Upper lobe of left lung (tissue), 6 donors: ENCODE measurements around the gene RNPS1. TPM values are rescaled to one million over a fixed set of nuclear protein-coding genes. Genes with fewer than 3 reads are reported as not detected.

Source experiments
- ATAC-seq, 2 donors: fragments of 200-7000 bp; cut with Tn5 transposase; one replicate each; pipeline ENCODE4 v1.9.1; 2022; ENCODE audit warnings: mild to moderate bottlenecking in 2 of 2, moderate library complexity in 2 of 2; ENCODE audit not compliant: low FRiP score in 2 of 2
- DNase-seq, 2 donors: peaks; one replicate each; pipeline ENCODE4 v3.0.0-alpha.2; 2019 to 2020
- H3K27ac ChIP-seq, 4 donors: fragments of 200-600 bp; sonication (generic); one replicate each; pipeline ENCODE4 v1.5.1; 2016 to 2019
- H3K27me3 ChIP-seq, 4 donors: fragments of 200-600 bp; sonication (generic); one replicate each; pipeline ENCODE4 v1.5.1; 2017 to 2019
- H3K36me3 ChIP-seq, 4 donors: fragments of 200-600 bp; sonication (generic); one replicate each; pipeline ENCODE4 v1.5.1; 2016 to 2019
- H3K4me1 ChIP-seq, 4 donors: fragments of 200-600 bp; sonication (generic); one replicate each; pipeline ENCODE4 v1.5.1; 2018 to 2019
- H3K4me3 ChIP-seq, 4 donors: fragments of 200-600 bp; sonication (generic); one replicate each; pipeline ENCODE4 v1.5.1; 2017 to 2019; ENCODE audit warnings: mild to moderate bottlenecking in 2 of 4, moderate library complexity in 1 of 4
- H3K9me3 ChIP-seq, 4 donors: fragments of 200-600 bp; sonication (generic); one replicate each; pipeline ENCODE4 v1.5.1; 2018 to 2019
- EP300 ChIP-seq, 4 donors: sonication (generic); formaldehyde crosslinking; IDR thresholded peaks; one replicate each; pipeline ENCODE4 v1.5.1; 2017; ENCODE audit warnings: antibody characterized with exemption in 4 of 4, control low read depth in 2 of 4
- POLR2A ChIP-seq, 4 donors: fragments of 450-650 bp; IDR thresholded peaks; one replicate each; pipeline ENCODE4 v1.5.1; 2016 to 2017; ENCODE audit warnings: antibody characterized with exemption in 4 of 4, mild to moderate bottlenecking in 2 of 4
- POLR2AphosphoS5 ChIP-seq, 2 donors: sonication (generic); formaldehyde crosslinking; IDR thresholded peaks; one replicate each; pipeline ENCODE4 v1.5.1; 2017; ENCODE audit warnings: antibody characterized with exemption in 2 of 2
- WGBS, 2 donors: methylation state at CpG; one replicate each; pipeline ENCODE4 v1.1.5; 2017 to 2018; 5-methylcytosine and 5-hydroxymethylcytosine counted together
- total RNA-seq, 6 donors: library from RNA; depleted of rRNA in 4 of 6; stranded (reverse); fragments of >200 nt in 4 of 6; gene quantifications; one replicate each; pipeline versions ENCODE4 v1.1.0 to v1.2.1, GENCODE V29; 2016 to 2021
- TF ChIP-seq, protein P1 (sequence below), 6 experiments: fragments of 450-650 bp in 4 of 6; fragments of 200-600 bp in 2 of 6; sonication (generic) in 2 of 6; IDR thresholded peaks; one replicate each; pipeline ENCODE4 v1.5.1; 2016 to 2019; ENCODE audit warnings: antibody characterized with exemption in 6 of 6
- donor health status: DM: no; HTN: no; CAD: no; lungs with moderate emphysema.
- donor health status: DM: no; HTN: yes; CAD: no; lungs with severe emphysema.

Gene RNPS1
- total RNA-seq, 6 donors from 2014 or later = 92.2 to 142 (median 114) TPM

DNA sequence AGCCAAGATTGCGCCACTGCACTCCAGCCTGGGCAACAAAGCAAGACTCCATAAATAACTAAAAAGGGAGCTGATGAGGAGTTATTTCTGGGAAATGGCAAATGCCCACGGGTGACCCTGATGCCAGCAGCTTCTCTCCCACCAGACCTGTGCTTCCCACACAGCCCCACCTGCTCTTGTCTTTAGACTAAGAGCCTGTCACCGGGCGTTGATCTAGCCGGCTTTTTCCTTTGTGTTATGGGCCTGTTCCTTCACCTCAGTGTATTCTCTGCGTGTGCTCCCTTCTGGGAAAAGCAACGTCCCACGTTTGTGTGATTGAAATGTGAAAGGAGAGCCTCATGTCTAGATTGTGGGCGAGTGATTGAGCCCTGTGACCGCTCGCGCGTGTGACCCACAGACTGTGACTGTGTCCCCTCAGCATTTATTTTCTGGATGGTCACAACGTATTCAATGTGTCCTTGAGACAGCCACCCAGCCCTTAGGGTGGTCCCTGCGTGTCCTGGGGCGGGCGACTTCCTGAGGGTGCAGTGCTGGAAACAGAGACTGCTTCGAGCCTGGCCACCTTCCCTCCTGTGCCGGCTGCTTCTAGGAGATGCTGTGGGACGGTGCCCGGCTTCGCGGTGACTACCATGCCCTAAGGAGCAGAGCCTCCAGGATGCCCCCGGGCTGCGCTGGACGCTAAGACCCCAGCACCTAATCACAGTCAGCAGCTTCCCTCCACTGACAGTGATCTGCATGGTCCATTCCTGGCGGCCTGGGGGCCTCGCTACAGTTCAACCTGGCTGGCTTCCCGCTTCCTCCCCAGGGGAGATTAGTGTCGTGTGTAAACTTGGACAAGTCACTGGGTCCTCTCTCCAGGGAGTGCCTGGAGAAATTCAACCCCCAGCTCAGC, 7.8 kb upstream of the RNPS1 start:
- H3K4me3 ChIP-seq = no peak overlapping the region
- no peaks in the 10 kb centered on the region for H3K27me3 ChIP-seq
- TF ChIP-seq POLR2A (IDR thresholded peaks at IDR 0.05) (peak in 1 of 4 donors; percentile 20), EP300 (IDR thresholded peaks at IDR 0.05) (no peak), POLR2AphosphoS5 (IDR thresholded peaks at IDR 0.05) (no peak)
- TF ChIP-seq, protein P1, sequence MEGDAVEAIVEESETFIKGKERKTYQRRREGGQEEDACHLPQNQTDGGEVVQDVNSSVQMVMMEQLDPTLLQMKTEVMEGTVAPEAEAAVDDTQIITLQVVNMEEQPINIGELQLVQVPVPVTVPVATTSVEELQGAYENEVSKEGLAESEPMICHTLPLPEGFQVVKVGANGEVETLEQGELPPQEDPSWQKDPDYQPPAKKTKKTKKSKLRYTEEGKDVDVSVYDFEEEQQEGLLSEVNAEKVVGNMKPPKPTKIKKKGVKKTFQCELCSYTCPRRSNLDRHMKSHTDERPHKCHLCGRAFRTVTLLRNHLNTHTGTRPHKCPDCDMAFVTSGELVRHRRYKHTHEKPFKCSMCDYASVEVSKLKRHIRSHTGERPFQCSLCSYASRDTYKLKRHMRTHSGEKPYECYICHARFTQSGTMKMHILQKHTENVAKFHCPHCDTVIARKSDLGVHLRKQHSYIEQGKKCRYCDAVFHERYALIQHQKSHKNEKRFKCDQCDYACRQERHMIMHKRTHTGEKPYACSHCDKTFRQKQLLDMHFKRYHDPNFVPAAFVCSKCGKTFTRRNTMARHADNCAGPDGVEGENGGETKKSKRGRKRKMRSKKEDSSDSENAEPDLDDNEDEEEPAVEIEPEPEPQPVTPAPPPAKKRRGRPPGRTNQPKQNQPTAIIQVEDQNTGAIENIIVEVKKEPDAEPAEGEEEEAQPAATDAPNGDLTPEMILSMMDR (IDR thresholded peaks at IDR 0.05) = no peak
- H3K36me3 ChIP-seq = peaks cover 12 to 50% (median 44%) of the 10 kb centered on the region in 4 donors
- no peak for DNase-seq
- WGBS, 2 donors = 75 to 87% methylated on average over 14 to 26 of the region's 30 CpGs
- peaks cover 0 to 9% (median 0%) of the 10 kb centered on the region in 4 donors for H3K4me1 ChIP-seq
- H3K9me3 ChIP-seq = no peaks in the 10 kb centered on the region
- H3K27ac ChIP-seq = no peak overlapping the region
- ATAC-seq = no peak

DNA sequence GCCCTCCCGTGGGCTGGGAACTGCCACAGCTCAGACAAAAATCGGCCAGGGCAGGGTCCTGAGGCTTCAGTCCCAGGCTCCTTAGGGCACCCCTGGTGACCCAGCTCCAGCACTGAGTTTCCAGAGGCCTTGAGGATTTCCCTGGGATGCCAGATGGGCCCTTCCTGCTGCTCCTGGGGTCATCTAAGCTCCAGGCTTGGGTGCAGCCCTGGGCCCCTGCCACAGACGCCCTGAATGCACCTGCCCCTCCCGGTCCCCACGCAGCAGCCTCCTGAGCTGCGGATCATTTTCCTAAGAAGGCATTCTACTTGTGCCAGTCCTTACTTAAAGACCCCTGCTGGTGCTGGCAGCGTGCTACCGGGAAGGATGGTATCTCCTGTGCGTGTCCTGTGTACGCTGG, 6.0 kb upstream of the RNPS1 start:
- H3K4me3 ChIP-seq = no peak overlapping the region
- H3K27me3 ChIP-seq = no peaks in the 10 kb centered on the region
- ATAC-seq = no peak
- no peaks in the 10 kb centered on the region for H3K9me3 ChIP-seq
- H3K27ac ChIP-seq = no peak overlapping the region
- H3K36me3 ChIP-seq = peaks cover 2 to 34% (median 32%) of the 10 kb centered on the region in 4 donors
- no peak for DNase-seq
- 87 to 93% methylated on average over 6 to 10 of the region's 10 CpGs for WGBS, 2 donors
- TF ChIP-seq EP300 (IDR thresholded peaks at IDR 0.05) = no peak
- no peak for TF ChIP-seq POLR2AphosphoS5 (IDR thresholded peaks at IDR 0.05)
- TF ChIP-seq POLR2A (IDR thresholded peaks at IDR 0.05) = no peak
- TF ChIP-seq, protein P1 (IDR thresholded peaks at IDR 0.05) = no peak
- H3K4me1 ChIP-seq = peaks cover 11 to 22% (median 13%) of the 10 kb centered on the region in 4 donors

- no peak overlapping the region for H3K4me3 ChIP-seq
- no peak for TF ChIP-seq EP300 (IDR thresholded peaks at IDR 0.05)
- peak in 1 of 4 donors; percentile 46 for TF ChIP-seq POLR2A (IDR thresholded peaks at IDR 0.05)
- TF ChIP-seq POLR2AphosphoS5 (IDR thresholded peaks at IDR 0.05) = no peak
- TF ChIP-seq, protein P1 (IDR thresholded peaks at IDR 0.05) = no peak
- no peaks in the 10 kb centered on the region for H3K9me3 ChIP-seq
- peaks cover 11 to 26% (median 14%) of the 10 kb centered on the region in 4 donors for H3K4me1 ChIP-seq
- WGBS, 2 donors = 54 to 75% methylated on average over 9 to 16 of the region's 16 CpGs
- peak overlapping the region in 1 of 4 donors; percentile 6 for H3K27ac ChIP-seq
- H3K27me3 ChIP-seq = no peaks in the 10 kb centered on the region
- DNase-seq = peak in 1 of 2 donors; percentile 63
- ATAC-seq = peak in 1 of 2 donors; percentile 3
- peaks cover 2 to 30% (median 29%) of the 10 kb centered on the region in 4 donors for H3K36me3 ChIP-seq
These were observed 5.6 kb upstream of the RNPS1 start for GRCh38 chr16:2273484-2273883.

- no peak for TF ChIP-seq POLR2AphosphoS5 (IDR thresholded peaks at IDR 0.05)
- no peak for TF ChIP-seq EP300 (IDR thresholded peaks at IDR 0.05)
- no peak for TF ChIP-seq POLR2A (IDR thresholded peaks at IDR 0.05)
- TF ChIP-seq, protein P1 (IDR thresholded peaks at IDR 0.05) = no peak
- ATAC-seq = no peak
- peaks cover 11 to 31% (median 15%) of the 10 kb centered on the region in 4 donors for H3K4me1 ChIP-seq
- no peak for DNase-seq
- H3K27me3 ChIP-seq = no peaks in the 10 kb centered on the region
- H3K36me3 ChIP-seq = peaks cover 0 to 19% (median 14%) of the 10 kb centered on the region in 4 donors
- H3K27ac ChIP-seq = no peak overlapping the region
- no peaks in the 10 kb centered on the region for H3K9me3 ChIP-seq
- WGBS, 2 donors = 89 to 96% methylated on average over 5 to 9 of the region's 14 CpGs
- no peak overlapping the region for H3K4me3 ChIP-seq
These were observed 4.0 kb upstream of the RNPS1 start for GRCh38 chr16:2271848-2272461.
